Measurements from ENCODE around the gene AHSP.
"Not testable (repeated sequence)": the region's sequence is repeated elsewhere in the genome, so short reads cannot be mapped to it uniquely, and the experiment has no call there.

Gene AHSP

GRCh38 chr16:31513884-31514283 is 13.8 kb upstream of the AHSP start:
- no peak for TF ChIP-seq CTCF (IDR thresholded peaks at IDR 0.05; ENCODE audit: low read depth, low read length)
- Histone ChIP-seq H3K4me1 (no peaks in the 10 kb centered on the region), H3K9me3 (no peaks in the 10 kb centered on the region), H3K27me3 (peaks cover 25% of the 10 kb centered on the region), H3K4me3 (ENCODE audit: low read depth, low read length) (no peak overlapping the region), H3K36me3 (no peaks in the 10 kb centered on the region)
- DNase-seq, result no peak

GRCh38 chr16:31517800-31518402 is 9.8 kb upstream of the AHSP start:
- H3K9me3 ChIP-seq, result no peaks in the 10 kb centered on the region
- no peak for DNase-seq
- H3K4me1 ChIP-seq, result no peaks in the 10 kb centered on the region
- no peaks in the 10 kb centered on the region for H3K36me3 ChIP-seq
- no peak for TF ChIP-seq CTCF (IDR thresholded peaks at IDR 0.05; ENCODE audit: low read depth, low read length)
- H3K27me3 ChIP-seq, result peaks cover 47% of the 10 kb centered on the region
- no peak overlapping the region for H3K4me3 ChIP-seq (ENCODE audit: low read depth, low read length)

GRCh38 chr16:31519759-31520431 is 7.8 kb upstream of the AHSP start:
- Histone ChIP-seq H3K4me1 (no peaks in the 10 kb centered on the region), H3K36me3 (no peaks in the 10 kb centered on the region), H3K27me3 (peaks cover 39% of the 10 kb centered on the region), H3K9me3 (no peaks in the 10 kb centered on the region; the same call in 1 of the 2 replicates), H3K4me3 (ENCODE audit: low read depth, low read length) (no peak overlapping the region)
- no peak for TF ChIP-seq CTCF (IDR thresholded peaks at IDR 0.05; ENCODE audit: low read depth, low read length)
- DNase-seq, result no peak

- Histone ChIP-seq H3K9me3 (no peaks in the 10 kb centered on the region; the same call in 1 of the 2 replicates), H3K27me3 (peaks cover 34% of the 10 kb centered on the region), H3K4me1 (no peaks in the 10 kb centered on the region), H3K4me3 (ENCODE audit: low read depth, low read length) (no peak overlapping the region), H3K36me3 (no peaks in the 10 kb centered on the region)
- TF ChIP-seq CTCF (IDR thresholded peaks at IDR 0.05; ENCODE audit: low read depth, low read length), result no peak
- no peak for DNase-seq
Measured at GRCh38 chr16:31521368-31521767, 6.3 kb upstream of the AHSP start.

- DNase-seq, result no peak
- H3K36me3 ChIP-seq, result no peaks in the 10 kb centered on the region
- peaks cover 37% of the 10 kb centered on the region for H3K27me3 ChIP-seq
- no peaks in the 10 kb centered on the region for H3K4me1 ChIP-seq
- no peaks in the 10 kb centered on the region; the same call in 1 of the 2 replicates for H3K9me3 ChIP-seq
- H3K4me3 ChIP-seq (ENCODE audit: low read depth, low read length), result no peak overlapping the region
- no peak for TF ChIP-seq CTCF (IDR thresholded peaks at IDR 0.05; ENCODE audit: low read depth, low read length)
Measured at GRCh38 chr16:31522071-31522470, 5.6 kb upstream of the AHSP start.

GRCh38 chr16:31523768-31524167 is 3.9 kb upstream of the AHSP start:
- not testable (repeated sequence) for H3K9me3 ChIP-seq; H3K4me1 ChIP-seq; H3K4me3 ChIP-seq (ENCODE audit: low read depth, low read length); H3K36me3 ChIP-seq; DNase-seq
- H3K27me3 ChIP-seq, result peaks cover 53% of the 10 kb centered on the region
